T-helper 1 cell (primary cell): Measurements from ENCODE around the gene UBAC2.
"Not testable (repeated sequence)": the region's sequence is repeated elsewhere in the genome, so short reads cannot be mapped to it uniquely, and the experiment has no call there.

ENCODE experiments used
- DNase-seq, 5 donors: peaks; one replicate each; pipeline ENCODE4 v3.0.0-alpha.2; 2012 to 2020

UBAC2 gene

GRCh38 chr13:99185606-99186005, 15.0 kb upstream of the UBAC2 start:
- no peak for DNase-seq

GRCh38 chr13:99190147-99190985, 10.3 kb upstream of the UBAC2 start:
- DNase-seq = no peak

- no peak for DNase-seq
These were observed 9.2 kb upstream of the UBAC2 start for GRCh38 chr13:99191336-99191899.

GRCh38 chr13:99191900-99192399, 8.7 kb upstream of the UBAC2 start:
- no peak for DNase-seq

GRCh38 chr13:99192480-99192879, 8.2 kb upstream of the UBAC2 start:
- no peak for DNase-seq

- DNase-seq = no peak
These were observed 7.5 kb upstream of the UBAC2 start for GRCh38 chr13:99193152-99193551.

- DNase-seq = peak in 1 of 5 donors; percentile 37
These were observed 4.1 kb upstream of the UBAC2 start for GRCh38 chr13:99196466-99197116.

- DNase-seq = no peak
These were observed 3.5 kb upstream of the UBAC2 start for GRCh38 chr13:99197117-99197651.

- DNase-seq = no peak
These were observed 868 bp upstream of the UBAC2 start for GRCh38 chr13:99199541-99200431.

- DNase-seq = no peak
These were observed 3.2 kb downstream of the UBAC2 start for GRCh38 chr13:99203601-99204579.

- no peak for DNase-seq
These were observed 5.1 kb downstream of the UBAC2 start for GRCh38 chr13:99205621-99206220.

GRCh38 chr13:99206226-99206625, 5.6 kb downstream of the UBAC2 start:
- no peak for DNase-seq

- no peak for DNase-seq
These were observed 6.2 kb downstream of the UBAC2 start for GRCh38 chr13:99206873-99207272.

GRCh38 chr13:99207511-99207910, 6.9 kb downstream of the UBAC2 start:
- no peak for DNase-seq

GRCh38 chr13:99208185-99208584, 7.5 kb downstream of the UBAC2 start:
- DNase-seq = no peak

GRCh38 chr13:99208845-99209527, 8.3 kb downstream of the UBAC2 start:
- no peak for DNase-seq

GRCh38 chr13:99210627-99211026, 10.0 kb downstream of the UBAC2 start:
- DNase-seq = not testable (repeated sequence)

GRCh38 chr13:99211421-99212035, 10.9 kb downstream of the UBAC2 start:
- DNase-seq = no peak

- DNase-seq = no peak
These were observed 13.6 kb downstream of the UBAC2 start for GRCh38 chr13:99214232-99214631.

- no peak for DNase-seq
These were observed 14.1 kb downstream of the UBAC2 start for GRCh38 chr13:99214731-99215130.
